Measurements from ENCODE around the gene ITGA8.

The ITGA8 gene

GRCh38 chr10:15550950-15551349 lies 168.8 kb downstream of the ITGA8 start:
- Histone ChIP-seq H3K9ac (no peak overlapping the region), H4K20me1 (no peaks in the 10 kb centered on the region), H3K27me3 (no peaks in the 10 kb centered on the region), H3K27ac (no peak overlapping the region), H3K4me3 (no peak overlapping the region), H3K36me3 (peaks cover 0 to 100% (median 85%) of the 10 kb centered on the region in 11 experiments; a peak in 16 of 22 replicates), H3K4me1 (no peaks in the 10 kb centered on the region), H3K4me2 (no peak overlapping the region), H3K9me3 (replicated peaks in 1 of 11) (peaks cover 22 to 81% (median 44%) of the 10 kb centered on the region in 11 experiments)
- no peak for TF ChIP-seq Cebpa-rat (IDR thresholded peaks at IDR 0.05)

GRCh38 chr10:15548331-15548730 lies 171.4 kb downstream of the ITGA8 start:
- H3K27ac ChIP-seq = no peak overlapping the region
- peaks cover 0 to 20% (median 0%) of the 10 kb centered on the region in 10 experiments; a peak in 4 of 20 replicates for H3K4me1 ChIP-seq
- H3K36me3 ChIP-seq = peaks cover 0 to 100% (median 89%) of the 10 kb centered on the region in 11 experiments; a peak in 16 of 22 replicates
- H3K9me3 ChIP-seq (replicated peaks in 1 of 11) = peaks cover 25 to 89% (median 58%) of the 10 kb centered on the region in 11 experiments
- TF ChIP-seq Cebpa-rat (IDR thresholded peaks at IDR 0.05) = no peak
- no peak overlapping the region for H3K9ac ChIP-seq
- H3K4me2 ChIP-seq = no peak overlapping the region
- no peaks in the 10 kb centered on the region for H3K27me3 ChIP-seq
- H3K4me3 ChIP-seq = no peak overlapping the region
- no peaks in the 10 kb centered on the region for H4K20me1 ChIP-seq

- no peaks in the 10 kb centered on the region for H4K20me1 ChIP-seq
- H3K36me3 ChIP-seq = peaks cover 0 to 98% (median 80%) of the 10 kb centered on the region in 11 experiments; a peak in 16 of 22 replicates
- no peaks in the 10 kb centered on the region for H3K27me3 ChIP-seq
- peaks cover 0 to 20% (median 0%) of the 10 kb centered on the region in 10 experiments; a peak in 4 of 20 replicates for H3K4me1 ChIP-seq
- no peak overlapping the region for H3K4me3 ChIP-seq
- H3K27ac ChIP-seq = no peak overlapping the region
- TF ChIP-seq Cebpa-rat (IDR thresholded peaks at IDR 0.05) = no peak
- H3K9me3 ChIP-seq (replicated peaks in 1 of 11) = peaks cover 25 to 88% (median 64%) of the 10 kb centered on the region in 11 experiments
- no peak overlapping the region for H3K9ac ChIP-seq
- H3K4me2 ChIP-seq = no peak overlapping the region
Observed at GRCh38 chr10:15546606-15547005, 173.1 kb downstream of the ITGA8 start.

GRCh38 chr10:15545884-15546283 lies 173.8 kb downstream of the ITGA8 start:
- peaks cover 25 to 88% (median 64%) of the 10 kb centered on the region in 11 experiments for H3K9me3 ChIP-seq (replicated peaks in 1 of 11)
- H3K4me3 ChIP-seq = no peak overlapping the region
- no peaks in the 10 kb centered on the region for H3K27me3 ChIP-seq
- peaks cover 0 to 20% (median 0%) of the 10 kb centered on the region in 10 experiments; a peak in 4 of 20 replicates for H3K4me1 ChIP-seq
- H3K36me3 ChIP-seq = peaks cover 0 to 98% (median 79%) of the 10 kb centered on the region in 11 experiments; a peak in 16 of 22 replicates
- TF ChIP-seq Cebpa-rat (IDR thresholded peaks at IDR 0.05) = no peak
- no peak overlapping the region for H3K27ac ChIP-seq
- no peak overlapping the region for H3K9ac ChIP-seq
- no peak overlapping the region for H3K4me2 ChIP-seq
- H4K20me1 ChIP-seq = no peaks in the 10 kb centered on the region

GRCh38 chr10:15545266-15545665 lies 174.5 kb downstream of the ITGA8 start:
- peaks cover 0 to 98% (median 79%) of the 10 kb centered on the region in 11 experiments; a peak in 16 of 22 replicates for H3K36me3 ChIP-seq
- peaks cover 0 to 20% (median 0%) of the 10 kb centered on the region in 10 experiments; a peak in 4 of 20 replicates for H3K4me1 ChIP-seq
- no peaks in the 10 kb centered on the region for H4K20me1 ChIP-seq
- no peak overlapping the region for H3K27ac ChIP-seq
- peak overlapping the region in 1 of 11 experiments; percentile 5; a peak in 1 of 22 replicates for H3K4me2 ChIP-seq
- H3K4me3 ChIP-seq = no peak overlapping the region
- TF ChIP-seq Cebpa-rat (IDR thresholded peaks at IDR 0.05) = no peak
- H3K9ac ChIP-seq = no peak overlapping the region
- no peaks in the 10 kb centered on the region for H3K27me3 ChIP-seq
- H3K9me3 ChIP-seq (replicated peaks in 1 of 11) = peaks cover 23 to 88% (median 64%) of the 10 kb centered on the region in 11 experiments

- Histone ChIP-seq H3K4me2 (peak overlapping the region in 2 of 11 experiments; percentile 2 to 18; a peak in 3 of 22 replicates), H4K20me1 (no peaks in the 10 kb centered on the region), H3K9me3 (replicated peaks in 1 of 11) (peaks cover 15 to 89% (median 66%) of the 10 kb centered on the region in 11 experiments; a peak in 21 of 22 replicates), H3K27me3 (no peaks in the 10 kb centered on the region), H3K36me3 (peaks cover 0 to 98% (median 79%) of the 10 kb centered on the region in 11 experiments; a peak in 16 of 22 replicates), H3K27ac (no peak overlapping the region), H3K9ac (no peak overlapping the region), H3K4me1 (peaks cover 0 to 26% (median 0%) of the 10 kb centered on the region in 10 experiments; a peak in 4 of 20 replicates), H3K4me3 (no peak overlapping the region)
- no peak for TF ChIP-seq Cebpa-rat (IDR thresholded peaks at IDR 0.05)
Observed at GRCh38 chr10:15543994-15544393, 175.7 kb downstream of the ITGA8 start.

- H3K4me3 ChIP-seq = no peak overlapping the region
- H3K27ac ChIP-seq = no peak overlapping the region
- no peaks in the 10 kb centered on the region for H4K20me1 ChIP-seq
- H3K27me3 ChIP-seq = no peaks in the 10 kb centered on the region
- peaks cover 0 to 95% (median 69%) of the 10 kb centered on the region in 11 experiments; a peak in 16 of 22 replicates for H3K36me3 ChIP-seq
- H3K4me1 ChIP-seq = peaks cover 0 to 29% (median 0%) of the 10 kb centered on the region in 10 experiments; a peak in 4 of 20 replicates
- no peak overlapping the region for H3K4me2 ChIP-seq
- no peak for TF ChIP-seq Cebpa-rat (IDR thresholded peaks at IDR 0.05)
- H3K9me3 ChIP-seq (replicated peaks in 1 of 11) = peaks cover 15 to 97% (median 71%) of the 10 kb centered on the region in 11 experiments; a peak in 21 of 22 replicates
- no peak overlapping the region for H3K9ac ChIP-seq
Observed at GRCh38 chr10:15542817-15543216, 176.9 kb downstream of the ITGA8 start.

GRCh38 chr10:15541376-15541775 lies 178.3 kb downstream of the ITGA8 start:
- Histone ChIP-seq H3K4me1 (peaks cover 0 to 29% (median 0%) of the 10 kb centered on the region in 10 experiments; a peak in 4 of 20 replicates), H3K27me3 (no peaks in the 10 kb centered on the region), H3K36me3 (peaks cover 0 to 95% (median 65%) of the 10 kb centered on the region in 11 experiments; a peak in 16 of 22 replicates), H4K20me1 (no peaks in the 10 kb centered on the region), H3K4me2 (no peak overlapping the region), H3K9ac (no peak overlapping the region), H3K4me3 (no peak overlapping the region), H3K9me3 (replicated peaks in 1 of 11) (peaks cover 25 to 99% (median 81%) of the 10 kb centered on the region in 11 experiments; a peak in 21 of 22 replicates), H3K27ac (no peak overlapping the region)
- TF ChIP-seq Cebpa-rat (IDR thresholded peaks at IDR 0.05) = no peak

GRCh38 chr10:15540727-15541126 lies 179.0 kb downstream of the ITGA8 start:
- H4K20me1 ChIP-seq = no peaks in the 10 kb centered on the region
- H3K36me3 ChIP-seq = peaks cover 0 to 95% (median 66%) of the 10 kb centered on the region in 11 experiments; a peak in 16 of 22 replicates
- no peak overlapping the region for H3K4me3 ChIP-seq
- H3K27me3 ChIP-seq = no peaks in the 10 kb centered on the region
- no peak overlapping the region for H3K4me2 ChIP-seq
- no peak overlapping the region for H3K27ac ChIP-seq
- no peak for TF ChIP-seq Cebpa-rat (IDR thresholded peaks at IDR 0.05)
- H3K4me1 ChIP-seq = peaks cover 0 to 27% (median 0%) of the 10 kb centered on the region in 10 experiments; a peak in 4 of 20 replicates
- H3K9me3 ChIP-seq (replicated peaks in 1 of 11) = peaks cover 25 to 99% (median 81%) of the 10 kb centered on the region in 11 experiments; a peak in 21 of 22 replicates
- H3K9ac ChIP-seq = no peak overlapping the region
